Activated T-cell treated with anti-CD3 and anti-CD28 coated beads for 4 hours (primary cell): ENCODE data around the gene SND1.

Source experiments
- DNase-seq: peaks from one replicate; pipeline ENCODE4 v3.0.0-alpha.2; 2020

SND1 gene

GRCh38 chr7:128057909-128058308 is 405.9 kb downstream of the SND1 start:
- no peak for DNase-seq

GRCh38 chr7:128059143-128059988 is 407.4 kb downstream of the SND1 start:
- no peak for DNase-seq

- no peak for DNase-seq
Observed at GRCh38 chr7:128060018-128060417, 408.0 kb downstream of the SND1 start.

- DNase-seq: no peak
Observed at GRCh38 chr7:128063088-128063487, 411.1 kb downstream of the SND1 start.

GRCh38 chr7:128065872-128066271 is 413.9 kb downstream of the SND1 start:
- no peak for DNase-seq

GRCh38 chr7:128066395-128066794 is 414.4 kb downstream of the SND1 start:
- DNase-seq: no peak

GRCh38 chr7:128066858-128067257 is 414.9 kb downstream of the SND1 start:
- DNase-seq: no peak

GRCh38 chr7:128067983-128068382 is 416.0 kb downstream of the SND1 start:
- no peak for DNase-seq

- no peak for DNase-seq
Observed at GRCh38 chr7:128068785-128069184, 416.8 kb downstream of the SND1 start.

- DNase-seq: no peak
Observed at GRCh38 chr7:128069373-128070364, 417.7 kb downstream of the SND1 start.

- no peak for DNase-seq
Observed at GRCh38 chr7:128071376-128071775, 419.4 kb downstream of the SND1 start.

GRCh38 chr7:128071801-128072200 is 419.8 kb downstream of the SND1 start:
- DNase-seq: no peak

GRCh38 chr7:128073671-128074310 is 421.8 kb downstream of the SND1 start:
- DNase-seq: no peak

- no peak for DNase-seq
Observed at GRCh38 chr7:128074336-128074735, 422.3 kb downstream of the SND1 start.

GRCh38 chr7:128074736-128075135 is 422.7 kb downstream of the SND1 start:
- no peak for DNase-seq

GRCh38 chr7:128075242-128076095 is 423.5 kb downstream of the SND1 start:
- no peak for DNase-seq

GRCh38 chr7:128076196-128076795 is 424.3 kb downstream of the SND1 start:
- no peak for DNase-seq

GRCh38 chr7:128076796-128077271 is 424.8 kb downstream of the SND1 start:
- no peak for DNase-seq

GRCh38 chr7:128078309-128078708 is 426.3 kb downstream of the SND1 start:
- DNase-seq: no peak

- DNase-seq: no peak
Observed at GRCh38 chr7:128080169-128080568, 428.2 kb downstream of the SND1 start.

- DNase-seq: no peak
Observed at GRCh38 chr7:128081351-128081750, 429.4 kb downstream of the SND1 start.

- DNase-seq: no peak
Observed at GRCh38 chr7:128081808-128082207, 429.8 kb downstream of the SND1 start.
